GM23338 (cell line): Measurements from ENCODE around the gene KIF22. TPM values are rescaled to one million over a fixed set of nuclear protein-coding genes. Genes with fewer than 3 reads are reported as not detected.

Experiments used
- ATAC-seq: fragments of 200-7000 bp; cut with Tn5 transposase; 3 replicates; pipeline ENCODE4 v1.9.1; 2020
- DNase-seq: peaks from one replicate; pipeline ENCODE4 v3.0.0-alpha.2; 2015; ENCODE audit warnings: low spot score
- H2AFZ ChIP-seq: fragments of 200-600 bp; sonication (generic); 2 replicates; pipeline ENCODE4 v1.8.0; 2016; ENCODE audit warnings: antibody characterized with exemption, mild to moderate bottlenecking, moderate library complexity
- H3F3A ChIP-seq: fragments of 200-600 bp; sonication (generic); replicated peaks from 2 replicates; pipeline ENCODE4 v1.8.0; 2017; ENCODE audit warnings: antibody characterized with exemption, mixed run types, low read depth
- H3K27ac ChIP-seq: fragments of 200-600 bp; sonication (generic); 2 replicates; pipeline ENCODE4 v1.6.1; 2016; ENCODE audit warnings: low read depth
- H3K27me3 ChIP-seq: fragments of 200-600 bp; sonication (generic); 2 replicates; pipeline ENCODE4 v1.8.0; 2016; ENCODE audit warnings: mild to moderate bottlenecking, mixed run types, moderate library complexity; ENCODE audit not compliant: insufficient read depth
- H3K36me3 ChIP-seq: fragments of 200-600 bp; sonication (generic); 2 replicates; pipeline ENCODE4 v1.8.0; 2016; ENCODE audit warnings: mild to moderate bottlenecking; ENCODE audit not compliant: insufficient read depth
- H3K4me1 ChIP-seq: fragments of 200-600 bp; sonication (generic); 2 replicates; pipeline ENCODE4 v1.8.0; 2016; ENCODE audit warnings: mild to moderate bottlenecking, moderate library complexity; ENCODE audit not compliant: insufficient read depth
- H3K4me2 ChIP-seq: fragments of 200-600 bp; sonication (generic); 2 replicates; pipeline ENCODE4 v1.7.1; 2017; ENCODE audit warnings: mixed run types
- H3K4me3 ChIP-seq: fragments of 200-600 bp; sonication (generic); 2 replicates; pipeline ENCODE4 v1.6.1; 2016; ENCODE audit warnings: mixed run types
- H3K79me2 ChIP-seq: fragments of 200-600 bp; sonication (generic); replicated peaks from 2 replicates; pipeline ENCODE4 v1.8.0; 2017; ENCODE audit warnings: mild to moderate bottlenecking; ENCODE audit not compliant: insufficient read depth
- H3K9me2 ChIP-seq: fragments of 200-600 bp; sonication (generic); 2 replicates; pipeline ENCODE4 v1.8.0; 2017; ENCODE audit not compliant: insufficient read depth
- H4K20me1 ChIP-seq: fragments of 200-600 bp; sonication (generic); replicated peaks from 2 replicates; pipeline ENCODE4 v1.8.0; 2017; ENCODE audit warnings: mild to moderate bottlenecking; ENCODE audit not compliant: insufficient read depth
- H3K27ac Mint-ChIP-seq: 2 replicates; pipeline ENCODE4 v1.8.0; 2020; ENCODE audit warnings: inconsistent platforms, mild to moderate bottlenecking, moderate library complexity, mixed read lengths
- H3K27me3 Mint-ChIP-seq: 3 replicates; pipeline ENCODE4 v1.8.0; 2022; ENCODE audit warnings: low read depth, mild to moderate bottlenecking, moderate library complexity, mixed read lengths, inconsistent platforms; ENCODE audit not compliant: insufficient read depth, poor library complexity
- H3K36me3 Mint-ChIP-seq: 3 replicates; pipeline ENCODE4 v1.8.0; 2021; ENCODE audit warnings: low read depth, mild to moderate bottlenecking, inconsistent platforms, moderate library complexity, mixed read lengths
- H3K4me1 Mint-ChIP-seq: 3 replicates; pipeline ENCODE4 v1.8.0; 2020; ENCODE audit warnings: mild to moderate bottlenecking, inconsistent platforms, mixed read lengths
- H3K4me3 Mint-ChIP-seq: 3 replicates; pipeline ENCODE4 v1.8.0; 2021; ENCODE audit warnings: moderate library complexity, mild to moderate bottlenecking, inconsistent platforms, mixed read lengths
- H3K9me3 Mint-ChIP-seq: 3 replicates; pipeline ENCODE4 v1.8.0; 2020; ENCODE audit warnings: moderate library complexity, mild to moderate bottlenecking, inconsistent platforms, mixed read lengths
- CTCF ChIP-seq, 2 experiments: fragments of 200-600 bp in 1 of 2; sonication (generic) in 1 of 2; conservative IDR thresholded peaks; 2 replicates each; pipeline versions ENCODE4 v1.5.1 to v1.6.1; 2016 to 2017; ENCODE audit warnings: antibody characterized with exemption in 2 of 2, low read depth in 2 of 2, mild to moderate bottlenecking in 2 of 2, moderate library complexity in 1 of 2
- NANOG ChIP-seq: IDR thresholded peaks from 2 replicates; pipeline ENCODE4 v1.6.1; 2016; ENCODE audit warnings: antibody characterized with exemption, borderline replicate concordance
- POLR2AphosphoS5 ChIP-seq: IDR thresholded peaks from 2 replicates; pipeline ENCODE4 v1.6.1; 2016; ENCODE audit warnings: antibody characterized with exemption, low read depth
- polyA plus RNA-seq: library from polyadenylated mRNA; unstranded; fragments of >200 nt; fragmentation: Nextera tagmentation; extraction: Ambion mirVana; gene quantifications from 2 replicates; pipeline ENCODE4 v1.2.1, GENCODE V29; 2016
- total RNA-seq: library from RNA; depleted of rRNA; stranded (reverse); fragments of >200 nt; shearing (Covaris generic); gene quantifications from 2 replicates; pipeline ENCODE4 v1.2.3, GENCODE V29; 2014
- TF ChIP-seq, protein P1 (sequence below): fragments of 250-450 bp; sonication (Bioruptor Pico); IDR thresholded peaks from 2 replicates; pipeline ENCODE4 v1.5.0; 2020; ENCODE audit warnings: mild to moderate bottlenecking, moderate library complexity

Gene KIF22
- total and polyA plus RNA-seq, 2 experiments from 2014 or later, result 110 to 192 TPM

DNA sequence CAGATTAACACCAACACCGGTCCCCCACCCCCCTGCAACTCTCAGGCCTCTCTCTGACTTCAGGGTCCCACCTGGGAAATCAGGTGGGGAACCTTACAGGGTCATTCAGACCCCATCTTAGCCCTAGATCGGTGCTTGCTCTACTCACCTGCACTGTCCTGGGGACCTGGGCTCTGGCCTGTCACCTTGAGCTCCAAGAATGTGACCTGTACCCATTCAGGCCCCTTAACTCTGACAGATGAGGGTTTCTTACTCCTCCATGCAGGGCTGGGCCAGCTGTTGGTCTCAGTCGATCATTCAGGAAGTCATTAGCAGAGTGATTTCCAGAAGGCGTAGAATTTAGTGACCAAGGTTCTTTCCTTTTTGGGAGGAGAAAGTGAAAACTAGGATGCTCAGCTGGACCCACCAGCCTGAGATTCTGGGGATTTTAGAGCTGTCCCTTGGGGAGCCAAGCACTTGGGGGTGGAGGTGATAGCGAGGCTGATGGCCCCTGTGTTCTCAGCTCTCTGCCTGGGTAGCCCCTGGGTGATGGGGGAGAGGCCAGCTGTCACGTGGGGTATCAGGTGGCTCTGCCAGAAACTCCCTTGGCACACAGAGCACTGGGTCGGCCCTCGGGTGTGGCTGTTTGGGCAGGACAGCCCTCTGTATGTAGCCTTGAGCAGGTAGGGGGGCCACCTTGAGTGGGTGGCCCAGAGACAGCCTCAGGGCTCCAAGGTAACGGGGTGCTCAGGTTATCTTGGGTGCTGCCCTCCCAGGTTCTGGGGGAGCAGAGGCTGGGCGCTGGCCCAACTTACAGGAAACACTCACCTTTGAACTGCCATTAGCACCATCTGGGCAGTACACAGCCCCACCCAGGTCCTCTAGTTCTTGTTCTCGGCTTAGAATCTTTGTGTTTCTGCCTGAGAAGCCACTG, 30.4 kb downstream of the KIF22 start:
- peaks cover 17% of the 10 kb centered on the region for H3K79me2 ChIP-seq
- H3K9me2 ChIP-seq, result no peaks in the 10 kb centered on the region
- Mint-ChIP-seq H3K4me1 (peaks cover 40% of the 10 kb centered on the region), H3K36me3 (peaks cover 35% of the 10 kb centered on the region), H3K27me3 (peaks cover 10% of the 10 kb centered on the region), H3K9me3 (peaks cover under 1% of the 10 kb centered on the region; the same call in 1 of the 3 replicates), H3K27ac (no peak overlapping the region), H3K4me3 (no peak overlapping the region; the same call in 2 of the 3 replicates)
- H3K36me3 ChIP-seq, result peaks cover 13% of the 10 kb centered on the region
- no peaks in the 10 kb centered on the region for H3K27me3 ChIP-seq
- H3K27ac ChIP-seq, result peak overlapping the region; percentile 55; the same call in 1 of the 2 replicates
- H4K20me1 ChIP-seq, result peaks cover 5% of the 10 kb centered on the region; the same call in 1 of the 2 replicates
- H3K4me2 ChIP-seq, result no peak overlapping the region
- peaks cover 20% of the 10 kb centered on the region; the same call in 1 of the 2 replicates for H3F3A ChIP-seq
- TF ChIP-seq NANOG (no peak), POLR2AphosphoS5 (peak; percentile 24)
- TF ChIP-seq, protein P1, sequence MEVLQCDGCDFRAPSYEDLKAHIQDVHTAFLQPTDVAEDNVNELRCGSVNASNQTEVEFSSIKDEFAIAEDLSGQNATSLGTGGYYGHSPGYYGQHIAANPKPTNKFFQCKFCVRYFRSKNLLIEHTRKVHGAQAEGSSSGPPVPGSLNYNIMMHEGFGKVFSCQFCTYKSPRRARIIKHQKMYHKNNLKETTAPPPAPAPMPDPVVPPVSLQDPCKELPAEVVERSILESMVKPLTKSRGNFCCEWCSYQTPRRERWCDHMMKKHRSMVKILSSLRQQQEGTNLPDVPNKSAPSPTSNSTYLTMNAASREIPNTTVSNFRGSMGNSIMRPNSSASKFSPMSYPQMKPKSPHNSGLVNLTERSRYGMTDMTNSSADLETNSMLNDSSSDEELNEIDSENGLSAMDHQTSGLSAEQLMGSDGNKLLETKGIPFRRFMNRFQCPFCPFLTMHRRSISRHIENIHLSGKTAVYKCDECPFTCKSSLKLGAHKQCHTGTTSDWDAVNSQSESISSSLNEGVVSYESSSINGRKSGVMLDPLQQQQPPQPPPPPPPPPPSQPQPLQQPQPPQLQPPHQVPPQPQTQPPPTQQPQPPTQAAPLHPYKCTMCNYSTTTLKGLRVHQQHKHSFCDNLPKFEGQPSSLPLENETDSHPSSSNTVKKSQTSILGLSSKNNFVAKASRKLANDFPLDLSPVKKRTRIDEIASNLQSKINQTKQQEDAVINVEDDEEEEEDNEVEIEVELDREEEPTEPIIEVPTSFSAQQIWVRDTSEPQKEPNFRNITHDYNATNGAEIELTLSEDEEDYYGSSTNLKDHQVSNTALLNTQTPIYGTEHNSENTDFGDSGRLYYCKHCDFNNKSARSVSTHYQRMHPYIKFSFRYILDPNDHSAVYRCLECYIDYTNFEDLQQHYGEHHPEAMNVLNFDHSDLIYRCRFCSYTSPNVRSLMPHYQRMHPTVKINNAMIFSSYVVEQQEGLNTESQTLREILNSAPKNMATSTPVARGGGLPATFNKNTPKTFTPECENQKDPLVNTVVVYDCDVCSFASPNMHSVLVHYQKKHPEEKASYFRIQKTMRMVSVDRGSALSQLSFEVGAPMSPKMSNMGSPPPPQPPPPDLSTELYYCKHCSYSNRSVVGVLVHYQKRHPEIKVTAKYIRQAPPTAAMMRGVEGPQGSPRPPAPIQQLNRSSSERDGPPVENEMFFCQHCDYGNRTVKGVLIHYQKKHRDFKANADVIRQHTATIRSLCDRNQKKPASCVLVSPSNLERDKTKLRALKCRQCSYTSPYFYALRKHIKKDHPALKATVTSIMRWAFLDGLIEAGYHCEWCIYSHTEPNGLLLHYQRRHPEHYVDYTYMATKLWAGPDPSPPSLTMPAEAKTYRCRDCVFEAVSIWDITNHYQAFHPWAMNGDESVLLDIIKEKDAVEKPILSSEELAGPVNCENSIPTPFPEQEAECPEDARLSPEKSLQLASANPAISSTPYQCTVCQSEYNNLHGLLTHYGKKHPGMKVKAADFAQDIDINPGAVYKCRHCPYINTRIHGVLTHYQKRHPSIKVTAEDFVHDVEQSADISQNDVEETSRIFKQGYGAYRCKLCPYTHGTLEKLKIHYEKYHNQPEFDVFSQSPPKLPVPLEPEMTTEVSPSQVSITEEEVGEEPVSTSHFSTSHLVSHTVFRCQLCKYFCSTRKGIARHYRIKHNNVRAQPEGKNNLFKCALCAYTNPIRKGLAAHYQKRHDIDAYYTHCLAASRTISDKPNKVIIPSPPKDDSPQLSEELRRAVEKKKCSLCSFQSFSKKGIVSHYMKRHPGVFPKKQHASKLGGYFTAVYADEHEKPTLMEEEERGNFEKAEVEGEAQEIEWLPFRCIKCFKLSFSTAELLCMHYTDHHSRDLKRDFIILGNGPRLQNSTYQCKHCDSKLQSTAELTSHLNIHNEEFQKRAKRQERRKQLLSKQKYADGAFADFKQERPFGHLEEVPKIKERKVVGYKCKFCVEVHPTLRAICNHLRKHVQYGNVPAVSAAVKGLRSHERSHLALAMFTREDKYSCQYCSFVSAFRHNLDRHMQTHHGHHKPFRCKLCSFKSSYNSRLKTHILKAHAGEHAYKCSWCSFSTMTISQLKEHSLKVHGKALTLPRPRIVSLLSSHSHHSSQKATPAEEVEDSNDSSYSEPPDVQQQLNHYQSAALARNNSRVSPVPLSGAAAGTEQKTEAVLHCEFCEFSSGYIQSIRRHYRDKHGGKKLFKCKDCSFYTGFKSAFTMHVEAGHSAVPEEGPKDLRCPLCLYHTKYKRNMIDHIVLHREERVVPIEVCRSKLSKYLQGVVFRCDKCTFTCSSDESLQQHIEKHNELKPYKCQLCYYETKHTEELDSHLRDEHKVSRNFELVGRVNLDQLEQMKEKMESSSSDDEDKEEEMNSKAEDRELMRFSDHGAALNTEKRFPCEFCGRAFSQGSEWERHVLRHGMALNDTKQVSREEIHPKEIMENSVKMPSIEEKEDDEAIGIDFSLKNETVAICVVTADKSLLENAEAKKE (CRISPR knock-in tag), result no peak
- H3K4me3 ChIP-seq, result no peak overlapping the region
- peaks cover 16% of the 10 kb centered on the region; the same call in 1 of the 2 replicates for H3K4me1 ChIP-seq
- DNase-seq (no peak), ATAC-seq (no peak)
- H2AFZ ChIP-seq, result no peak overlapping the region

DNA sequence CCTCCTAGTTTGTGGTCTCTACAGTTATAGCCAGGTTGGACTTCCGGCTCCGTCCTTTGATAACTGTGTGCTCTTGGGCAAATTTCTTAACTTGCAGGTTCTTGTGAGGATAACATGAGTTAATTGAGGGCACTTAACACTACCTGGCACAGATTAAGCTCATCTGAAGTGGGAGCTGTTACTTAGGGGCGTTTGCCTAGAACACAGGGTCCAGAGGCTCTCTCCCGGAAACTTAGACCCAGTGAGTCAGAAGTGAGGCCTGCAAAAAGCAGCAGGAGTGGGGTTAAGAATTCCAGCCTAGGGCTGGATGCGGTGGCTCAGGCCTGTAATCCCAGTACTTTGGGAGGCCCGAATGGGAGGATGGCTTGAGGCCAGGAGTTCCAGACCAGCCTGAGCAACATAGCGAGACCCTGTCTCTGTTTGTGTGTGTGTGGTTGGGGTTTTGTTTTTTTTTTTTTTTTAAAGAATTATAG, 31.1 kb downstream of the KIF22 start:
- Histone ChIP-seq H3K79me2 (peaks cover 17% of the 10 kb centered on the region), H3K4me2 (no peak overlapping the region), H3F3A (peaks cover 20% of the 10 kb centered on the region; the same call in 1 of the 2 replicates), H3K4me3 (no peak overlapping the region), H3K27ac (peak overlapping the region; percentile 55; the same call in 1 of the 2 replicates), H3K36me3 (peaks cover 13% of the 10 kb centered on the region), H3K4me1 (peaks cover 16% of the 10 kb centered on the region; the same call in 1 of the 2 replicates), H3K27me3 (no peaks in the 10 kb centered on the region), H3K9me2 (no peaks in the 10 kb centered on the region), H2AFZ (no peak overlapping the region), H4K20me1 (peaks cover 5% of the 10 kb centered on the region; the same call in 1 of the 2 replicates)
- Mint-ChIP-seq H3K4me3 (no peak overlapping the region), H3K36me3 (peaks cover 35% of the 10 kb centered on the region), H3K27me3 (peaks cover 9% of the 10 kb centered on the region), H3K27ac (no peak overlapping the region), H3K4me1 (peaks cover 40% of the 10 kb centered on the region), H3K9me3 (no peaks in the 10 kb centered on the region; the same call in 2 of the 3 replicates)
- ATAC-seq (no peak), DNase-seq (no peak)
- TF ChIP-seq CTCF (conservative IDR thresholded peaks at IDR 0.05; ENCODE audit: low read depth in 2 of 2), result no peak
